HCT116 (cell line): Measurements from ENCODE around the gene WWOX. TPM values are rescaled to one million over a fixed set of nuclear protein-coding genes. Genes with fewer than 3 reads are reported as not detected.

Experiments used
- ATAC-seq: fragments of 200-7000 bp; cut with Tn5 transposase; 2 replicates; pipeline ENCODE4 v1.9.1; 2020; ENCODE audit warnings: mild to moderate bottlenecking, moderate library complexity
- BruUV-seq: library from RNA; stranded (reverse); fragments of 400-500 nt; replicated peaks from 2 replicates; lab custom pipeline; 2021; lab: Mats Ljungman, UMichigan
- CTCF ChIA-PET: fragments of 300-600 bp; sonication (Branson Sonifier 250); formaldehyde crosslinking; loops from one replicate; lab custom pipeline; 2021; ENCODE audit warnings: antibody characterized with exemption; lab: Charles Lee
- POLR2A ChIA-PET: fragments of 300-600, 350-600 bp; sonication (Branson Sonifier 250); formaldehyde crosslinking; loops from one replicate; lab custom pipeline; 2021; ENCODE audit warnings: antibody characterized with exemption; lab: Charles Lee
- RAD21 ChIA-PET, 2 experiments: fragments of 300-600 bp; sonication (Branson Sonifier 250); formaldehyde crosslinking; loops; one replicate each; lab custom pipeline; 2023; ENCODE audit warnings: low total read pairs in 2 of 2; ENCODE audit not compliant: uncharacterized antibody in 2 of 2, unreplicated experiment in 2 of 2, low non-redundant PET in 1 of 2; lab: Charles Lee
- DNase-seq: peaks from one replicate; pipeline ENCODE4 v3.0.0-alpha.2; 2010; ENCODE audit warnings: low read depth, low spot score
- H2AFZ ChIP-seq: fragments of 200-600 bp; shearing (Covaris generic), sonication (generic); 2 replicates; pipeline ENCODE4 v1.6.1; 2017; ENCODE audit warnings: low read depth, mixed run types, mixed read lengths, antibody characterized with exemption, low read length; ENCODE audit not compliant: poor library complexity, severe bottlenecking
- H3K27ac ChIP-seq: 2 replicates; pipeline ENCODE4 v1.5.1; 2012; ENCODE audit warnings: low read depth, low read length
- H3K27me3 ChIP-seq: fragments of 200-600 bp; sonication (generic); 2 replicates; pipeline ENCODE4 v1.6.1; 2016; ENCODE audit warnings: mixed run types, low read length, mixed read lengths; ENCODE audit not compliant: insufficient read depth
- H3K36me3 ChIP-seq, 2 experiments: fragments of 200-500 bp in 1 of 2; fragments of 200-600 bp in 1 of 2; sonication (Bioruptor generic) in 1 of 2; sonication (generic) in 1 of 2; 2 replicates each; pipeline versions ENCODE4 v1.5.1 to v1.6.1; 2014 to 2016; ENCODE audit warnings: low read length in 2 of 2, inconsistent platforms in 1 of 2, mixed read lengths in 1 of 2, mixed run types in 1 of 2; ENCODE audit not compliant: insufficient read depth in 2 of 2, control insufficient read depth in 1 of 2
- H3K4me1 ChIP-seq, 2 experiments: fragments of 200-600 bp in 1 of 2; sonication (generic) in 1 of 2; 2 replicates each; pipeline versions ENCODE4 v1.5.1 to v1.6.1; 2012 to 2017; ENCODE audit warnings: low read length in 2 of 2, inconsistent platforms in 1 of 2, mild to moderate bottlenecking in 1 of 2, mixed read lengths in 1 of 2, mixed run types in 1 of 2, moderate library complexity in 1 of 2; ENCODE audit not compliant: insufficient read depth in 2 of 2, control insufficient read depth in 1 of 2
- H3K4me2 ChIP-seq: fragments of 200-600 bp; sonication (generic); 2 replicates; pipeline ENCODE4 v1.6.1; 2017; ENCODE audit warnings: mixed run types, low read length, mixed read lengths
- H3K4me3 ChIP-seq, 2 experiments: fragments of 200-600 bp in 1 of 2; sonication (generic) in 1 of 2; replicated peaks in 1 of 2; 2 replicates each; pipeline ENCODE4 v1.5.1; 2011 to 2016; ENCODE audit warnings: low read length in 2 of 2, control low read depth in 1 of 2, low read depth in 1 of 2, mild to moderate bottlenecking in 1 of 2, mixed read lengths in 1 of 2, mixed run types in 1 of 2
- H3K79me2 ChIP-seq: fragments of 200-600 bp; sonication (generic); 2 replicates; pipeline ENCODE4 v1.6.1; 2017; ENCODE audit warnings: mild to moderate bottlenecking, mixed run types, low read length, moderate library complexity, mixed read lengths; ENCODE audit not compliant: insufficient read depth
- H3K9ac ChIP-seq: fragments of 200-600 bp; sonication (generic); 2 replicates; pipeline ENCODE4 v1.6.1; 2016; ENCODE audit warnings: low read length, mixed read lengths
- H3K9me2 ChIP-seq: fragments of 200-600 bp; sonication (generic), shearing (Covaris generic); 2 replicates; pipeline ENCODE4 v1.6.1; 2017; ENCODE audit warnings: mixed run types, mild to moderate bottlenecking, moderate library complexity; ENCODE audit not compliant: insufficient read depth
- H3K9me3 ChIP-seq, 2 experiments: fragments of 200-500 bp in 1 of 2; fragments of 200-600 bp in 1 of 2; sonication (Bioruptor generic) in 1 of 2; sonication (generic) in 1 of 2; 2 replicates each; pipeline ENCODE4 v1.6.1; 2014 to 2017; ENCODE audit warnings: low read length in 2 of 2, mixed read lengths in 2 of 2, inconsistent platforms in 1 of 2, low read depth in 1 of 2, mild to moderate bottlenecking in 1 of 2, mixed run types in 1 of 2, moderate library complexity in 1 of 2; ENCODE audit not compliant: control insufficient read depth in 1 of 2, insufficient read depth in 1 of 2
- H4K20me1 ChIP-seq: fragments of 200-600 bp; sonication (generic), shearing (Covaris generic); 2 replicates; pipeline ENCODE4 v1.6.1; 2017; ENCODE audit warnings: mixed run types, mild to moderate bottlenecking, moderate library complexity; ENCODE audit not compliant: insufficient read depth
- ATF3 ChIP-seq: IDR thresholded peaks from 2 replicates; pipeline ENCODE4 v1.6.1; 2012
- CBX3 ChIP-seq: IDR thresholded peaks from 2 replicates; pipeline ENCODE4 v1.6.1; 2012; ENCODE audit warnings: low read depth
- CEBPB ChIP-seq: IDR thresholded peaks from 2 replicates; pipeline ENCODE4 v1.6.1; 2012; ENCODE audit warnings: low read depth
- CTCF ChIP-seq, 3 experiments: fragments of 200-600 bp in 1 of 3; sonication (generic) in 1 of 3; IDR thresholded peaks in 2 of 3; conservative IDR thresholded peaks in 1 of 3; 2 replicates each; pipeline ENCODE4 v1.5.1; 2012 to 2017; ENCODE audit warnings: low read depth in 2 of 3, low read length in 2 of 3, antibody characterized with exemption in 1 of 3, borderline replicate concordance in 1 of 3, control low read depth in 1 of 3, mild to moderate bottlenecking in 1 of 3, mixed read lengths in 1 of 3, mixed run types in 1 of 3, moderate library complexity in 1 of 3; ENCODE audit not compliant: insufficient read depth in 1 of 3
- EGR1 ChIP-seq: IDR thresholded peaks from 2 replicates; pipeline ENCODE4 v1.6.1; 2012; ENCODE audit warnings: low read depth
- EZH2 ChIP-seq: fragments of 200-600 bp; sonication (generic); IDR thresholded peaks from 2 replicates; pipeline ENCODE4 v1.6.1; 2017; ENCODE audit warnings: antibody characterized with exemption, mixed run types
- EZH2phosphoT487 ChIP-seq: fragments of 200-600 bp; IDR thresholded peaks from 2 replicates; pipeline ENCODE4 v1.6.1; 2018; ENCODE audit warnings: antibody characterized with exemption, borderline replicate concordance
- FOSL1 ChIP-seq: IDR thresholded peaks from 2 replicates; pipeline ENCODE4 v1.6.1; 2012; ENCODE audit warnings: low read depth
- JUND ChIP-seq: IDR thresholded peaks from 2 replicates; pipeline ENCODE4 v1.6.1; 2012
- MAX ChIP-seq: IDR thresholded peaks from 2 replicates; pipeline ENCODE4 v1.6.1; 2012
- POLR2A ChIP-seq: IDR thresholded peaks from 2 replicates; pipeline ENCODE4 v1.7.0; 2011; ENCODE audit warnings: borderline replicate concordance; ENCODE audit not compliant: insufficient read depth, insufficient read length; ENCODE audit errors: extremely low read depth
- POLR2AphosphoS5 ChIP-seq: IDR thresholded peaks from 2 replicates; pipeline ENCODE4 v1.6.1; 2011; ENCODE audit warnings: mild to moderate bottlenecking, low read depth, low read length, moderate library complexity
- RAD21 ChIP-seq: IDR thresholded peaks from 2 replicates; pipeline ENCODE4 v1.6.1; 2012; ENCODE audit warnings: low read depth, mild to moderate bottlenecking
- SP1 ChIP-seq: IDR thresholded peaks from 2 replicates; pipeline ENCODE4 v1.6.1; 2012; ENCODE audit warnings: low read depth
- SRF ChIP-seq: IDR thresholded peaks from 2 replicates; pipeline ENCODE4 v1.6.1; 2012; ENCODE audit warnings: low read depth
- YY1 ChIP-seq: IDR thresholded peaks from 2 replicates; pipeline ENCODE4 v1.6.1; 2011; ENCODE audit warnings: low read length, low read depth, moderate library complexity, mild to moderate bottlenecking; ENCODE audit not compliant: insufficient replicate concordance; ENCODE audit errors: extremely low read depth
- ZFX ChIP-seq: fragments of 450-650 bp; IDR thresholded peaks from 2 replicates; pipeline ENCODE4 v1.6.1; 2017
- ZNF274 ChIP-seq: fragments of 200-500 bp; sonication (Bioruptor generic); IDR thresholded peaks from 2 replicates; pipeline ENCODE4 v1.6.1; 2014; ENCODE audit warnings: mild to moderate bottlenecking, low read depth, low read length, inconsistent platforms
- intact Hi-C: fragments of 100-400 bp; cut with micrococcal nuclease; formaldehyde crosslinking; loops from 2 replicates; pipeline ENCODE4 v1.10.0; 2022
- total RNA-seq: library from RNA; stranded (reverse); gene quantifications from one replicate; pipeline ENCODE4 v1.2.1, GENCODE V29; 2021; ENCODE audit not compliant: unreplicated experiment

The WWOX gene
- total RNA-seq, 1 experiment from 2014 or later: 13.7 TPM

GRCh38 chr16:78435260-78435659 lies 335.8 kb downstream of the WWOX start (continued):
- TF ChIP-seq EGR1: no peak
- TF ChIP-seq EZH2: no peak
- no peak for TF ChIP-seq CEBPB
- no peak for TF ChIP-seq SP1
- TF ChIP-seq RAD21: no peak
- no peak for TF ChIP-seq MAX
- TF ChIP-seq ZNF274: no peak
- TF ChIP-seq ATF3: no peak

- H3K4me3 ChIP-seq: no peak overlapping the region
- TF ChIP-seq CBX3: no peak
- no peak for TF ChIP-seq POLR2A
- TF ChIP-seq FOSL1: no peak
- TF ChIP-seq, all 23 proteins: peak for 0
- Histone ChIP-seq H3K4me2 (no peak overlapping the region), H4K20me1 (no peaks in the 10 kb centered on the region), H2AFZ (no peak overlapping the region), H3K79me2 (no peaks in the 10 kb centered on the region), H3K9me3 (no peaks in the 10 kb centered on the region), H3K9ac (no peak overlapping the region), H3K4me1 (no peaks in the 10 kb centered on the region), H3K27ac (no peak overlapping the region), H3K9me2 (no peaks in the 10 kb centered on the region), H3K36me3 (no peaks in the 10 kb centered on the region), H3K27me3 (no peaks in the 10 kb centered on the region)
- intact Hi-C loops: no loop called here
- no peak for DNase-seq
- RAD21 ChIA-PET: no interaction called here
- POLR2A ChIA-PET: no interaction called here
- BruUV-seq: no TSS peak
- no peak for ATAC-seq
- CTCF ChIA-PET: no interaction called here
Measured at GRCh38 chr16:78436023-78436422, 336.6 kb downstream of the WWOX start.

GRCh38 chr16:78436846-78437245 lies 337.4 kb downstream of the WWOX start:
- no peaks in the 10 kb centered on the region for H4K20me1 ChIP-seq
- H3K36me3 ChIP-seq: no peaks in the 10 kb centered on the region
- H3K9me3 ChIP-seq: no peaks in the 10 kb centered on the region
- H3K79me2 ChIP-seq: no peaks in the 10 kb centered on the region
- POLR2A ChIA-PET: no interaction called here
- H3K9me2 ChIP-seq: no peaks in the 10 kb centered on the region
- H3K27me3 ChIP-seq: no peaks in the 10 kb centered on the region
- H3K4me3 ChIP-seq: no peak overlapping the region
- no peak overlapping the region for H3K27ac ChIP-seq
- RAD21 ChIA-PET: no interaction called here
- H3K9ac ChIP-seq: no peak overlapping the region
- BruUV-seq: no TSS peak
- no peak overlapping the region for H3K4me2 ChIP-seq
- ATAC-seq (no peak), DNase-seq (no peak)
- intact Hi-C loops: no loop called here
- TF ChIP-seq SP1 (no peak), FOSL1 (no peak), ZNF274 (no peak), JUND (no peak), ATF3 (no peak), POLR2AphosphoS5 (no peak), CTCF (IDR thresholded peaks at IDR 0.05 in 2 of 3, conservative IDR thresholded peaks at IDR 0.05 in 1 of 3; ENCODE audit: borderline replicate concordance in 1 of 3, insufficient read depth in 1 of 3, low read depth in 2 of 3, low read length in 2 of 3) (no peak), YY1 (no peak), EGR1 (no peak), RAD21 (no peak), SRF (no peak), CBX3 (no peak), EZH2 (no peak), CEBPB (no peak), EZH2phosphoT487 (no peak), ZFX (no peak)
- no peaks in the 10 kb centered on the region for H3K4me1 ChIP-seq
- CTCF ChIA-PET: no interaction called here
- H2AFZ ChIP-seq: no peak overlapping the region
